HG03432 (cell line): ENCODE results near the gene ING3.

Experiments used
- ATAC-seq: cut with Tn5 transposase; IDR thresholded peaks from one replicate; pipeline ENCODE4 v1.9.1; 2021; ENCODE audit warnings: mild to moderate bottlenecking, moderate library complexity; ENCODE audit not compliant: unreplicated experiment

Gene ING3

GRCh38 chr7:120988591-120989256 is 38.1 kb downstream of the ING3 start, which contains the start of gene CPED1:
Gene CPED1 (plus strand): TSS chr7:120988711. CDS start chr7:120989622, 911 bp downstream.
- peak; percentile 76 for ATAC-seq

- ATAC-seq: no peak
These were observed 39.0 kb downstream of the ING3 start for GRCh38 chr7:120989257-120990220.

- no peak for ATAC-seq
These were observed 40.0 kb downstream of the ING3 start for GRCh38 chr7:120990468-120991118.

GRCh38 chr7:120991161-120991560 is 40.6 kb downstream of the ING3 start:
- no peak for ATAC-seq

GRCh38 chr7:120991581-120991980 is 41.0 kb downstream of the ING3 start:
- ATAC-seq: no peak

GRCh38 chr7:120992272-120992964 is 41.8 kb downstream of the ING3 start:
- ATAC-seq: no peak

- ATAC-seq: no peak
These were observed 42.5 kb downstream of the ING3 start for GRCh38 chr7:120992965-120993494.

GRCh38 chr7:120993553-120994191 is 43.1 kb downstream of the ING3 start:
- ATAC-seq: no peak

GRCh38 chr7:120994512-120995410 is 44.2 kb downstream of the ING3 start:
- no peak for ATAC-seq

GRCh38 chr7:120995654-120996053 is 45.1 kb downstream of the ING3 start:
- ATAC-seq: no peak

- peak; percentile 63 for ATAC-seq
These were observed 45.9 kb downstream of the ING3 start for GRCh38 chr7:120996333-120996987.

- peak; percentile 31 for ATAC-seq
These were observed 46.4 kb downstream of the ING3 start for GRCh38 chr7:120996988-120997345.

- no peak for ATAC-seq
These were observed 47.4 kb downstream of the ING3 start for GRCh38 chr7:120997882-120998474.

- no peak for ATAC-seq
These were observed 47.9 kb downstream of the ING3 start for GRCh38 chr7:120998520-120998919.

- no peak for ATAC-seq
These were observed 48.5 kb downstream of the ING3 start for GRCh38 chr7:120998996-120999565.

- ATAC-seq: no peak
These were observed 49.8 kb downstream of the ING3 start for GRCh38 chr7:121000081-121000983.
